Measurements from ENCODE around the gene KCNK3.

Gene KCNK3

DNA sequence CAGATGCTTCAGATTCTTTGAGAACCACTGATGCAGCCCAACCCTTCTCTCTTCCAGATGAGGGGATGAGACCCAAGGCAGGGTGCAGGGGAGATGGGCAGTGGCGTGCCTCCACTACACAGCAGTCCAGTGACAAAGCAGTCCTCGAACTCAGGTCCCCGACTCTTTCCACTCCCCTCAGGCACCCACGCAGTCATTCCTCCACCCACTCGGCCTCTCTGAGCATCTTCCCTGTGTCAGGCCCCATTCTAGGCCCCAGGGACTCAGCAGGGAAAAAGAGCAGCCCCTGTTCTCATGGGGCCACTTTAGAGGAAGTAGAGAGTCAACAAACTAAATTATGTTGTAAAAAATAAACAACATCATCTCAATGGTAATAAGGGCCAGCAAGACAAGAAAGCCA, 15.2 kb downstream of the KCNK3 start:
- peaks cover 17% of the 10 kb centered on the region for H3K27me3 ChIP-seq (ENCODE audit: insufficient read depth, low read depth)

DNA sequence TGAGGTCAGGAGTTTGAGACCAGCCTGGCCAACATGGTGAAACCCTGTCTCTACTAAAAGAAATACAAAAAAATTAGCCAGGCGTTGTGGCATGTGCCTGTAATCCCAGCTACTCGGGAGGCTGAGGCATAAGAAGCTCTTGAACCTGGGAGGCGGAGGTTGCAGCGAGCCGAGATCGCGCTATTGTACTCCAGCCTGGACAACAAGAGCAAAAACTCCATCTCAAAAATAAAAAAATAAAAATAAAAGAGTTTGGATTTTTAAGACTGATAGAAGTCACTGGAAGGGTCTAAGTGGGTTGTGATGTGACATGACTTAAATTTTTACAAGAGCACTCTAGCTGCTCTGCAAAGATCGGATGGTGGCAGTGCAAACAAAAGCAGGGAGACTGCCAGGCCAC, 15.9 kb downstream of the KCNK3 start:
- no peak overlapping the region for H3K9ac ChIP-seq
- H2AFZ ChIP-seq (ENCODE audit: low read depth): no peak overlapping the region
- no peaks in the 10 kb centered on the region for H4K20me1 ChIP-seq (ENCODE audit: insufficient read depth)
- H3K79me2 ChIP-seq (ENCODE audit: insufficient read depth, low read depth): no peaks in the 10 kb centered on the region
- H3K4me2 ChIP-seq: no peak overlapping the region
- H3K36me3 ChIP-seq (ENCODE audit: insufficient read depth): no peaks in the 10 kb centered on the region
- TF ChIP-seq, protein P1, sequence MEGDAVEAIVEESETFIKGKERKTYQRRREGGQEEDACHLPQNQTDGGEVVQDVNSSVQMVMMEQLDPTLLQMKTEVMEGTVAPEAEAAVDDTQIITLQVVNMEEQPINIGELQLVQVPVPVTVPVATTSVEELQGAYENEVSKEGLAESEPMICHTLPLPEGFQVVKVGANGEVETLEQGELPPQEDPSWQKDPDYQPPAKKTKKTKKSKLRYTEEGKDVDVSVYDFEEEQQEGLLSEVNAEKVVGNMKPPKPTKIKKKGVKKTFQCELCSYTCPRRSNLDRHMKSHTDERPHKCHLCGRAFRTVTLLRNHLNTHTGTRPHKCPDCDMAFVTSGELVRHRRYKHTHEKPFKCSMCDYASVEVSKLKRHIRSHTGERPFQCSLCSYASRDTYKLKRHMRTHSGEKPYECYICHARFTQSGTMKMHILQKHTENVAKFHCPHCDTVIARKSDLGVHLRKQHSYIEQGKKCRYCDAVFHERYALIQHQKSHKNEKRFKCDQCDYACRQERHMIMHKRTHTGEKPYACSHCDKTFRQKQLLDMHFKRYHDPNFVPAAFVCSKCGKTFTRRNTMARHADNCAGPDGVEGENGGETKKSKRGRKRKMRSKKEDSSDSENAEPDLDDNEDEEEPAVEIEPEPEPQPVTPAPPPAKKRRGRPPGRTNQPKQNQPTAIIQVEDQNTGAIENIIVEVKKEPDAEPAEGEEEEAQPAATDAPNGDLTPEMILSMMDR (conservative IDR thresholded peaks at IDR 0.05; ENCODE audit: low read depth, low read length): no peak
- no peak overlapping the region for H3K4me3 ChIP-seq (IDR thresholded peaks at IDR 0.05; ENCODE audit: insufficient read depth, low read depth, low read length)
- H3K27ac ChIP-seq: no peak overlapping the region
- H3K4me1 ChIP-seq (ENCODE audit: low read depth, poor library complexity, severe bottlenecking): no peaks in the 10 kb centered on the region
- peaks cover 19% of the 10 kb centered on the region for H3K27me3 ChIP-seq (ENCODE audit: insufficient read depth, low read depth)

More for the DNA sequence above, 15.2 kb downstream of the KCNK3 start:
- Histone ChIP-seq H3K79me2 (ENCODE audit: insufficient read depth, low read depth) (no peaks in the 10 kb centered on the region), H3K27ac (no peak overlapping the region), H2AFZ (ENCODE audit: low read depth) (no peak overlapping the region), H3K9ac (no peak overlapping the region), H3K4me3 (IDR thresholded peaks at IDR 0.05; ENCODE audit: insufficient read depth, low read depth, low read length) (no peak overlapping the region), H4K20me1 (ENCODE audit: insufficient read depth) (no peaks in the 10 kb centered on the region), H3K4me2 (no peak overlapping the region), H3K4me1 (ENCODE audit: low read depth, poor library complexity, severe bottlenecking) (no peaks in the 10 kb centered on the region), H3K36me3 (ENCODE audit: insufficient read depth) (no peaks in the 10 kb centered on the region)
- TF ChIP-seq, protein P1 (conservative IDR thresholded peaks at IDR 0.05; ENCODE audit: low read depth, low read length): no peak

DNA sequence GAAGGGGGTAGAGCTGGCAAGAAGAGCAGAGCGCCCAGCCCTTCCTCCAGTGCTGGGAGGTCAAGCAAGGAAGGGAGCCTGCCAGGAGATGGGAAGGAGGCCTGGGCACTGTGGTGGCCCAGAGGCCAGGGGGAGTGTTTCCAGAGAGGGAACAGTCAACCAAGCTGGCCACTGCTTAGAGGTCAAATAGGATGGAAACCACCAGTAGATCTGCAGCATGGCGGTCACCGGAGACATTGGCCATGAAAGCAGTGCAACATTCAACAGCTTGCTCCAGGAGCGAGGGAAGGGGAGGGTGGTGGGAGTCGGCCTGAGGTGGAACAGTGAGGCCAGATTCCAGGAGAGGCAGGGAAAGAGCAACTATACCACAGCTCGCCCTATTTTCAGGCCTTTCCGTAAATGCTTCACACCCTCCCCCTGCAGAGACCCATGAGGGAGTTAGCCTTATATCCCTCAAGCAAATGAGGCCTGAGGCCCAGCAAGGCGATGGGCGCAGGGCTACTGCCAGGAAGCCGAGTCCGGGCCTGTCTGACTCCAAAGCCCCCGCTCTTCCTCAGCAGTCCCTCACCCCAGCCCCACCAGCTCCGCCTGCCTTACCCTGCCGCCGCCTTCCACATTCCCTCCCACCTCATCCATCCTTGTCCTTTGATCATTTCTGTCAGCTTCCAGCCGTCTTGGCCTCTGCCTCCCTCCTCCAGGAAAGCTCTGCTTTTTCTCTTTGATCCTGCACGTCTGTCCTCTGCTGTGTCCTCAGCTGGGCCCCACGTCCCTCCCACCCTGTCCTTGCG, 17.0 kb downstream of the KCNK3 start:
- H3K36me3 ChIP-seq (ENCODE audit: insufficient read depth): no peaks in the 10 kb centered on the region
- H3K27me3 ChIP-seq (ENCODE audit: insufficient read depth, low read depth): peaks cover 25% of the 10 kb centered on the region
- no peaks in the 10 kb centered on the region for H3K4me1 ChIP-seq (ENCODE audit: low read depth, poor library complexity, severe bottlenecking)
- no peak overlapping the region for H3K4me3 ChIP-seq (IDR thresholded peaks at IDR 0.05; ENCODE audit: insufficient read depth, low read depth, low read length)
- no peaks in the 10 kb centered on the region for H3K79me2 ChIP-seq (ENCODE audit: insufficient read depth, low read depth)
- H3K9ac ChIP-seq: no peak overlapping the region
- no peaks in the 10 kb centered on the region for H4K20me1 ChIP-seq (ENCODE audit: insufficient read depth)
- TF ChIP-seq, protein P1 (conservative IDR thresholded peaks at IDR 0.05; ENCODE audit: low read depth, low read length): no peak
- H3K4me2 ChIP-seq: no peak overlapping the region
- H3K27ac ChIP-seq: no peak overlapping the region
- no peak overlapping the region for H2AFZ ChIP-seq (ENCODE audit: low read depth)

DNA sequence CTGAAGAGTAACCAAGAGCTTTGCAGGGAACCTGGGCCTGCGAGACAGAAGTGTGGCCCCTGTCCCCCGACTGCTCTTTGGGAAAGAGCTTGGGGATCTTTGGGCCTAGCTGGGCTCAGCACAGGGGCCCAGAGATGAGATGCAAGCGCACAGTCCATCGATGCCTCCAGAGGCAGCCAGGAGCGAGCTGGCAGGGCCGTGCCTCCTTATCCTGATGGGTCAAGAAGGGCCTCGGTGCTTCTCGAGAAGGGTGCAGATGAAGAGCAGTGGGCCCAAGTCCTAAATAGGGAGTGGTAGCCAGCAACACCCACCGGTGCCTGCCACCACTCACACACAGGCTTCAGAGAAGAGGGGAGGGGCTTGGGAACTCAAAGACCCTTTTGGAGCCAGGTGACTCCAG, 17.6 kb downstream of the KCNK3 start:
- TF ChIP-seq, protein P1 (conservative IDR thresholded peaks at IDR 0.05; ENCODE audit: low read depth, low read length): no peak
- H3K4me1 ChIP-seq (ENCODE audit: low read depth, poor library complexity, severe bottlenecking): no peaks in the 10 kb centered on the region

More for the DNA sequence above, 17.6 kb downstream of the KCNK3 start:
- Histone ChIP-seq H3K27me3 (ENCODE audit: insufficient read depth, low read depth) (peaks cover 21% of the 10 kb centered on the region), H3K4me2 (no peak overlapping the region), H2AFZ (ENCODE audit: low read depth) (no peak overlapping the region), H4K20me1 (ENCODE audit: insufficient read depth) (no peaks in the 10 kb centered on the region), H3K79me2 (ENCODE audit: insufficient read depth, low read depth) (no peaks in the 10 kb centered on the region), H3K4me3 (IDR thresholded peaks at IDR 0.05; ENCODE audit: insufficient read depth, low read depth, low read length) (no peak overlapping the region), H3K27ac (no peak overlapping the region), H3K36me3 (ENCODE audit: insufficient read depth) (no peaks in the 10 kb centered on the region), H3K9ac (no peak overlapping the region)

Measured in KMS-11 (cell line).